Kidney epithelial cell (primary cell): ENCODE results near the gene BAIAP2L2. TPM values are rescaled to one million over a fixed set of nuclear protein-coding genes. Genes with fewer than 3 reads are reported as not detected.

ENCODE experiments used
- DNase-seq: peaks from one replicate; pipeline ENCODE4 v3.0.0-alpha.2; 2010; ENCODE audit warnings: low read depth
- H3K27me3 ChIP-seq: 2 replicates; pipeline ENCODE4 v1.6.0; 2011; ENCODE audit warnings: low read length; ENCODE audit not compliant: control insufficient read depth, insufficient read depth
- H3K36me3 ChIP-seq: 2 replicates; pipeline ENCODE4 v1.5.1; 2011; ENCODE audit warnings: low read length; ENCODE audit not compliant: control insufficient read depth, insufficient read depth
- H3K4me3 ChIP-seq: 2 replicates; pipeline ENCODE4 v1.5.1; 2011; ENCODE audit warnings: low read depth, mild to moderate bottlenecking, control low read depth, low read length
- CTCF ChIP-seq: IDR thresholded peaks from 2 replicates; pipeline ENCODE4 v1.5.1; 2011; ENCODE audit warnings: mild to moderate bottlenecking, moderate library complexity, low read length, control low read depth, inconsistent platforms; ENCODE audit not compliant: insufficient read depth, poor library complexity, severe bottlenecking
- total RNA-seq: library from RNA; depleted of rRNA; stranded (reverse); fragments of >200 nt; gene quantifications from 2 replicates; pipeline ENCODE4 v1.2.3, GENCODE V29; 2015

The BAIAP2L2 gene
- total RNA-seq, 1 donor from 2014 or later, result 4.1 TPM

- H3K4me3 ChIP-seq, result no peak overlapping the region
- H3K27me3 ChIP-seq, result no peaks in the 10 kb centered on the region
- peaks cover 5% of the 10 kb centered on the region for H3K36me3 ChIP-seq
- DNase-seq, result no peak
- TF ChIP-seq CTCF, result no peak
Measured at GRCh38 chr22:38065539-38065938, 44.9 kb downstream of the BAIAP2L2 start.

GRCh38 chr22:38062791-38063190, 47.7 kb downstream of the BAIAP2L2 start:
- Histone ChIP-seq H3K4me3 (no peak overlapping the region), H3K27me3 (no peaks in the 10 kb centered on the region), H3K36me3 (peaks cover 7% of the 10 kb centered on the region)
- no peak for DNase-seq
- TF ChIP-seq CTCF, result no peak

GRCh38 chr22:38056969-38057891, 53.3 kb downstream of the BAIAP2L2 start, which contains the start of gene PICK1:
PICK1 (plus strand) TSS chr22:38057404; CDS start chr22:38057810, 406 bp downstream.
- no peak for TF ChIP-seq CTCF
- H3K27me3 ChIP-seq, result no peaks in the 10 kb centered on the region
- peaks cover 5% of the 10 kb centered on the region for H3K36me3 ChIP-seq
- peak; percentile 71 for DNase-seq
- H3K4me3 ChIP-seq, result peak within 1 kb of the TSS; percentile 56

GRCh38 chr22:38051900-38052862, 58.3 kb downstream of the BAIAP2L2 start:
- no peaks in the 10 kb centered on the region for H3K36me3 ChIP-seq
- H3K4me3 ChIP-seq, result no peak overlapping the region
- peak; percentile 91 for TF ChIP-seq CTCF
- H3K27me3 ChIP-seq, result peaks cover 4% of the 10 kb centered on the region
- no peak for DNase-seq

- H3K4me3 ChIP-seq, result no peak overlapping the region
- peaks cover 4% of the 10 kb centered on the region for H3K27me3 ChIP-seq
- no peak for DNase-seq
- H3K36me3 ChIP-seq, result no peaks in the 10 kb centered on the region
- TF ChIP-seq CTCF, result no peak
Measured at GRCh38 chr22:38051261-38051660, 59.2 kb downstream of the BAIAP2L2 start.
